Thoracic aorta (tissue), 2 donors: ENCODE results near the gene HSBP1. TPM values are rescaled to one million over a fixed set of nuclear protein-coding genes. Genes with fewer than 3 reads are reported as not detected.

Source experiments
- ATAC-seq: fragments of 150-250 bp; one replicate; pipeline ENCODE4 v1.8.0; 2017; ENCODE audit warnings: low read depth; ENCODE audit not compliant: insufficient number of reproducible peaks, low FRiP score
- DNase-seq: peaks from one replicate; pipeline ENCODE4 v3.0.0-alpha.2; 2020; ENCODE audit warnings: low spot score
- H3K27ac ChIP-seq, 2 donors: fragments of 200-600 bp; sonication (generic); 1 replicate in 1 of 2; 2 replicates in 1 of 2; pipeline ENCODE4 v1.5.1; 2016; ENCODE audit warnings: mild to moderate bottlenecking in 2 of 2, moderate library complexity in 2 of 2
- H3K27me3 ChIP-seq: fragments of 200-600 bp; sonication (generic); replicated peaks from 2 replicates; pipeline ENCODE4 v1.6.0; 2016; ENCODE audit warnings: mild to moderate bottlenecking; ENCODE audit not compliant: insufficient read depth
- H3K36me3 ChIP-seq: fragments of 200-600 bp; sonication (generic); one replicate; pipeline ENCODE4 v1.5.1; 2016
- H3K4me1 ChIP-seq, 2 donors: fragments of 200-600 bp; sonication (generic); 1 replicate in 1 of 2; 2 replicates in 1 of 2; pipeline versions ENCODE4 v1.5.1 to v1.6.0; 2016; ENCODE audit warnings: low read depth in 2 of 2, mild to moderate bottlenecking in 1 of 2; ENCODE audit not compliant: control insufficient read depth in 1 of 2
- H3K4me3 ChIP-seq: fragments of 200-600 bp; sonication (generic); 2 replicates; pipeline ENCODE4 v1.5.1; 2016; ENCODE audit warnings: mild to moderate bottlenecking
- H3K9me3 ChIP-seq: fragments of 200-600 bp; sonication (generic); 2 replicates; pipeline ENCODE4 v1.5.1; 2016
- CTCF ChIP-seq: fragments of 200-600 bp; sonication (generic); IDR thresholded peaks from one replicate; pipeline ENCODE4 v1.5.1; 2019; ENCODE audit warnings: antibody characterized with exemption
- total RNA-seq, 2 donors: library from RNA; depleted of rRNA; stranded (reverse); fragments of >200 nt; gene quantifications; one replicate each; pipeline versions ENCODE4 v1.1.0 to v1.2.3, GENCODE V29; 2016

HSBP1 gene
- total RNA-seq, 2 donors from 2014 or later, result 11.0 to 15.0 TPM

DNA sequence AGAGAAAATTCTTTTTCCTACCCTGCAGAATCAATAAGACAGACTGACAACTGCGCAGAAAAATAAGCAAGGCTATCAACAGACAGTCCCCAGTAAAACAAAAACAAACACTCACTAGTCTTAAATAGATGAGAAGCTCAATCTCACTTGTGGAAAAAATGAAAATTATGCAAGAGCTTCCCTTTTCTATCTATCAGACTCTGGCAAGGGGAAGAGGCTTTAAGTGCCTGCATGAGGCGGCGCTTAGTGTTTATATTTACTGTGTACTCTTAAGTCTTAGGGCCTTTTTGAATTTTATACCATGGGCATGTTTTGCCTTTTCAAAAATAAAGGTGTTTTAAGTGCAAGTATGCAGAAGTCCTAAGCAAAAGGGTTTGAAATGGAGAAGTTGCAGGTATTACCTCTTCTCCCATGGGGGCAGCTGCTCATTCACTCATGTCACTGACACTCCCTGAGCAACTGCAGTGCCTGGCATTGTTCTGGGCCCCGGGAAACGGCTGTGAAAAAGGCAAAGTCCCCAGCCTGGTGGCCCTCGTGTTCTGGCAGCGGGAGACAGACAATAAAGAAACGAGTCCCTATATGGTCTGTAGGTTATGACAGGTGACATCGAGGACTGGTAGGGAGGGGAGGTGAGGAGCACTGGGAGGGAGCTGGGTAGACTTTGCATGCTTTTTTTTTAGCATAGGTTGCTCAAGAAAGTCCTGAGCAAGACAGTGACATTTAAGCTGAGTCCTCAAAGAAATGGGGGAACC lies 35.2 kb downstream of the HSBP1 start:
- ATAC-seq, result no peak

DNA sequence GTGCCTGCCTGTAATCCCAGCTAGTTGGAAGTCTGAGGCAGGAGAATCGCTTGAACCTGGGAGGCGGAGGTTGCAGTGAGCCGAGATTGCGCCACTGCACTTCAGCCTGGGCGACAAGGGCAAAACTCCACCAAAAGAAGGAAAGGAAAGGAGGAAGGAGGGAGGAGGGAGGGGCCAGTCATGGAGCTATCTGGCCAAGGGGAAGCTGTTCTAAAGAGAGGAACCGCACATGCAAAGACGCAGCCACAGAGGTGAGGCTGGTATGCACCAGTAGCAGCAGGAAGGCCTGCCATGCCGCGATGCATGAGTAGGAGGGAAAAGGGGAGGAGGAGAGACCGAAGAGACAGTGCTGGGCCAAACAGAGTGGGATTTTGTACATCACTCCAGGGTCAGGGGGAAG lies 35.9 kb downstream of the HSBP1 start:
- no peak for ATAC-seq

More for the DNA sequence above, 35.2 kb downstream of the HSBP1 start:
- no peak for TF ChIP-seq CTCF
- H3K36me3 ChIP-seq, result no peaks in the 10 kb centered on the region
- H3K27me3 ChIP-seq, result no peaks in the 10 kb centered on the region
- H3K4me3 ChIP-seq, result no peak overlapping the region
- no peak overlapping the region for H3K27ac ChIP-seq
- no peak for DNase-seq
- H3K9me3 ChIP-seq, result no peaks in the 10 kb centered on the region
- no peaks in the 10 kb centered on the region for H3K4me1 ChIP-seq

GRCh38 chr16:83845263-83845662 lies 37.5 kb downstream of the HSBP1 start:
- Histone ChIP-seq H3K27ac (no peak overlapping the region), H3K36me3 (no peaks in the 10 kb centered on the region), H3K4me3 (no peak overlapping the region), H3K9me3 (no peaks in the 10 kb centered on the region), H3K4me1 (no peaks in the 10 kb centered on the region), H3K27me3 (no peaks in the 10 kb centered on the region)
- ATAC-seq, result no peak
- TF ChIP-seq CTCF, result no peak
- DNase-seq, result no peak

More for the DNA sequence above, 35.9 kb downstream of the HSBP1 start:
- Histone ChIP-seq H3K27me3 (no peaks in the 10 kb centered on the region), H3K4me1 (no peaks in the 10 kb centered on the region), H3K9me3 (no peaks in the 10 kb centered on the region), H3K27ac (no peak overlapping the region), H3K36me3 (no peaks in the 10 kb centered on the region), H3K4me3 (no peak overlapping the region)
- TF ChIP-seq CTCF, result no peak
- DNase-seq, result no peak

DNA sequence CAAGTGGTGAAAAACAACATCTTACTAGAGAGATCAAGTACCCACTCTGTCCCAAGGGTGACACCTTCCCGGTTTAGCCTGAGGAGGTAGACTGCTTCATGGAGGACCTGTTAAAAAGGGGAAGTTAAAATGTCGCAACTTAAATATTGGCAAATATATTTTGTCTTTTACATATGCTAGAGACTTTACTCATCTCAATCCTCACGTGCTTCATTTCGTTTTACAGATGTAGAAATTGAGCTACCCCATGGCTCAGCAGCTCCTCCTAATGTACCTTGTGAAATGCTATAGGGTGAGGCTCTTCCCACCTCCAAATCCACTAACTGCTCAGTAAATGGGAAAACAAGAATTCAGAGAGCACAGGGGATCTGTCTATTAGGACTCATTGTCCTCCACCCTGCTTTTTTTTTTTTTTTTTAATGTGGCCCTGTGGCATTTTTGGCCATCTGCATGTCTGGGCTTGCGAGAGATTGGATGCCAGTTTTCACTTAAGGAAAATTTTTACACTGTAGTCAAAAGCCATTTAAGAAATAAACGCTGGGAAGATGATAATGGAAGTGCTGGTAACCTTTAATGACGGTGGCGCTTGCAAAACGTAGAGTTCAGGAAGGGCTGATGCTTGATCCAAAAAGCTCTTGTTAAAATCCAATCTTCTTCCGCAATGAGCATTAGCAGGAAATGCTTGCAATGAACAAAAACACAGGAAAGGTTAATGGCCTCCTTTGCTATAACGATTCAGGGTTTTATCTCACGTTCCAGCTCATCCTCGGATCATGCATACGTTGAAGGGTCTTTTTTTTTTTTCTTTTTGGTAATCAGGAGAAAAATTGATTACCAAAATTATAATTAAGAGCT lies 39.8 kb downstream of the HSBP1 start:
- no peaks in the 10 kb centered on the region for H3K4me1 ChIP-seq
- H3K27ac ChIP-seq, result no peak overlapping the region
- H3K9me3 ChIP-seq, result no peaks in the 10 kb centered on the region
- ATAC-seq, result no peak
- no peaks in the 10 kb centered on the region for H3K36me3 ChIP-seq
- H3K27me3 ChIP-seq, result no peaks in the 10 kb centered on the region
- no peak for DNase-seq
- no peak overlapping the region for H3K4me3 ChIP-seq
- TF ChIP-seq CTCF, result no peak

- Histone ChIP-seq H3K9me3 (no peaks in the 10 kb centered on the region), H3K27ac (no peak overlapping the region), H3K4me3 (no peak overlapping the region), H3K4me1 (no peaks in the 10 kb centered on the region), H3K36me3 (no peaks in the 10 kb centered on the region), H3K27me3 (no peaks in the 10 kb centered on the region)
- ATAC-seq, result no peak
- no peak for DNase-seq
- no peak for TF ChIP-seq CTCF
These were observed 41.6 kb downstream of the HSBP1 start for GRCh38 chr16:83849421-83849820.
